WTC11 (cell line): ENCODE data around the gene AP5Z1. TPM values are rescaled to one million over a fixed set of nuclear protein-coding genes. Genes with fewer than 3 reads are reported as not detected.

ENCODE experiments used
- ATAC-seq: fragments of 200-7000 bp; cut with Tn5 transposase; 2 replicates; pipeline ENCODE4 v1.10.0; 2021; ENCODE audit warnings: mild to moderate bottlenecking, moderate library complexity
- CTCF ChIA-PET: fragments of 300-600 bp; sonication (Branson Sonifier 250); formaldehyde crosslinking; loops from one replicate; lab custom pipeline; 2021; ENCODE audit warnings: antibody characterized with exemption; lab: Charles Lee
- POLR2A ChIA-PET: fragments of 350-600 bp; sonication (Branson Sonifier 250); formaldehyde crosslinking; loops from one replicate; lab custom pipeline; 2021; ENCODE audit warnings: antibody characterized with exemption; lab: Charles Lee
- DNase-seq: peaks from one replicate; pipeline ENCODE4 v3.0.0; 2021; ENCODE audit warnings: low spot score
- H3K27ac Mint-ChIP-seq: 2 replicates; pipeline ENCODE4 v1.8.0; 2021; ENCODE audit warnings: mixed read lengths
- H3K27me3 Mint-ChIP-seq: 2 replicates; pipeline ENCODE4 v1.8.0; 2021; ENCODE audit warnings: low read depth, mild to moderate bottlenecking, moderate library complexity, mixed read lengths
- H3K36me3 Mint-ChIP-seq: 2 replicates; pipeline ENCODE4 v1.8.0; 2021; ENCODE audit warnings: mixed read lengths
- H3K4me1 Mint-ChIP-seq: 2 replicates; pipeline ENCODE4 v1.8.0; 2022; ENCODE audit warnings: mixed read lengths
- H3K4me3 Mint-ChIP-seq: 2 replicates; pipeline ENCODE4 v1.8.0; 2021; ENCODE audit warnings: mild to moderate bottlenecking, moderate library complexity, mixed read lengths
- H3K9me3 Mint-ChIP-seq: 2 replicates; pipeline ENCODE4 v1.8.0; 2021; ENCODE audit warnings: mixed read lengths
- AFF4 ChIP-seq: sonication (generic); formaldehyde crosslinking; IDR thresholded peaks from 2 replicates; pipeline ENCODE4 v1.8.1; 2023; ENCODE audit warnings: mild to moderate bottlenecking, missing genetic modification reagents, borderline replicate concordance
- CDX4 ChIP-seq: fragments of 250-450 bp; sonication (Bioruptor Pico); IDR thresholded peaks from 2 replicates; pipeline ENCODE4 v1.9.0; 2021; ENCODE audit warnings: moderate library complexity, mild to moderate bottlenecking, inconsistent platforms, borderline replicate concordance
- E2F5 ChIP-seq: sonication (generic); formaldehyde crosslinking; IDR thresholded peaks from 2 replicates; pipeline ENCODE4 v1.8.1; 2022; ENCODE audit warnings: mild to moderate bottlenecking, moderate library complexity, missing genetic modification reagents
- IRF2 ChIP-seq: sonication (generic); formaldehyde crosslinking; IDR thresholded peaks from 2 replicates; pipeline ENCODE4 v1.8.0; 2022; ENCODE audit warnings: low read depth, missing genetic modification reagents, borderline replicate concordance
- MXD4 ChIP-seq: fragments of 250-450 bp; sonication (Bioruptor Pico); IDR thresholded peaks from 2 replicates; pipeline ENCODE4 v1.8.0; 2021; ENCODE audit warnings: mild to moderate bottlenecking, moderate library complexity, borderline replicate concordance
- NFE2L1 ChIP-seq: sonication (generic); formaldehyde crosslinking; IDR thresholded peaks from 2 replicates; pipeline ENCODE4 v1.8.1; 2023; ENCODE audit warnings: missing genetic modification reagents
- PRRX2 ChIP-seq: fragments of 250-450 bp; sonication (Bioruptor Pico); IDR thresholded peaks from 2 replicates; pipeline ENCODE4 v1.8.0; 2021; ENCODE audit warnings: mild to moderate bottlenecking
- RORB ChIP-seq: fragments of 250-450 bp; sonication (Bioruptor Pico); IDR thresholded peaks from 2 replicates; pipeline ENCODE4 v1.9.0; 2021; ENCODE audit warnings: mild to moderate bottlenecking
- SMAD4 ChIP-seq: sonication (generic); formaldehyde crosslinking; IDR thresholded peaks from 2 replicates; pipeline ENCODE4 v1.8.0; 2022; ENCODE audit warnings: mild to moderate bottlenecking, missing genetic modification reagents
- TEAD4 ChIP-seq: sonication (generic); formaldehyde crosslinking; IDR thresholded peaks from 2 replicates; pipeline ENCODE4 v1.8.0; 2022; ENCODE audit warnings: mild to moderate bottlenecking, missing genetic modification reagents
- TP53 ChIP-seq: sonication (generic); formaldehyde crosslinking; IDR thresholded peaks from 2 replicates; pipeline ENCODE4 v1.8.1; 2023; ENCODE audit warnings: mild to moderate bottlenecking, missing genetic modification reagents
- ZNF396 ChIP-seq: fragments of 250-450 bp; sonication (Bioruptor Pico); IDR thresholded peaks from 2 replicates; pipeline ENCODE4 v1.8.0; 2021; ENCODE audit warnings: mild to moderate bottlenecking, moderate library complexity, borderline replicate concordance
- ZNF532 ChIP-seq: fragments of 250-450 bp; sonication (Bioruptor Pico); IDR thresholded peaks from 2 replicates; pipeline ENCODE4 v1.9.0; 2021; ENCODE audit warnings: mild to moderate bottlenecking, borderline replicate concordance
- total RNA-seq: library from RNA; stranded (reverse); gene quantifications from 3 replicates; pipeline ENCODE4 v1.2.3, GENCODE V29; 2021
- TF ChIP-seq, protein P1 (sequence below): sonication (generic); formaldehyde crosslinking; conservative IDR thresholded peaks from 2 replicates; pipeline ENCODE4 v1.8.1; 2022; ENCODE audit warnings: mild to moderate bottlenecking, missing genetic modification reagents
- TF ChIP-seq, protein P2 (sequence below): fragments of 250-450 bp; sonication (Bioruptor Pico); IDR thresholded peaks from 2 replicates; pipeline ENCODE4 v1.9.0; 2021; ENCODE audit warnings: mild to moderate bottlenecking
- TF ChIP-seq, protein P3 (sequence below): fragments of 200-600 bp; IDR thresholded peaks from 2 replicates; pipeline ENCODE4 v1.8.0; 2022; ENCODE audit warnings: antibody characterized with exemption

AP5Z1 gene
- total RNA-seq, 1 experiment from 2014 or later, result 29.4 TPM

DNA sequence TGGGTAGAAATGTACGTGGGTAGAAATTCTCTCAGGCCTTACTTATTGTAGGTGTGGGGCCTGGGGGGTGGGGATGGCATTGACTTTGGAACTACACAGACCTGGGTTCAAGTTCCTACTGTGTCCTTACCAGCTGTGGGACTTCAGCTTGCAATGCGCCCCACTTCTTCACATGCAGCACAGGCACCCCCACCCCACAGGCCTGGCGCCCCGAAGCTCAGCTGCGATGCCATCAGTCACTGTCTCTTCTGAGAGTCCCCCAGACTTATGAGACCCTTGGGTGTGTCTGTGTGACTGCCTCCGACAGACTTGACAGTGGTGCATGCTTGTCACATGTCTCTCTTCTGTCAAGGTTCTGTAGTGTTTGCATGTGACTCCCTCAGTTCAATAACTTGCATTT, 3.1 kb upstream of the AP5Z1 start (continued):
- no peak for TF ChIP-seq ZNF532 (CRISPR knock-in tag)
- TF ChIP-seq, protein P1, sequence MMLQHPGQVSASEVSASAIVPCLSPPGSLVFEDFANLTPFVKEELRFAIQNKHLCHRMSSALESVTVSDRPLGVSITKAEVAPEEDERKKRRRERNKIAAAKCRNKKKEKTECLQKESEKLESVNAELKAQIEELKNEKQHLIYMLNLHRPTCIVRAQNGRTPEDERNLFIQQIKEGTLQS (CRISPR knock-in tag), result no peak
- no peak for TF ChIP-seq CDX4 (CRISPR knock-in tag)
- no peak for TF ChIP-seq TP53

DNA sequence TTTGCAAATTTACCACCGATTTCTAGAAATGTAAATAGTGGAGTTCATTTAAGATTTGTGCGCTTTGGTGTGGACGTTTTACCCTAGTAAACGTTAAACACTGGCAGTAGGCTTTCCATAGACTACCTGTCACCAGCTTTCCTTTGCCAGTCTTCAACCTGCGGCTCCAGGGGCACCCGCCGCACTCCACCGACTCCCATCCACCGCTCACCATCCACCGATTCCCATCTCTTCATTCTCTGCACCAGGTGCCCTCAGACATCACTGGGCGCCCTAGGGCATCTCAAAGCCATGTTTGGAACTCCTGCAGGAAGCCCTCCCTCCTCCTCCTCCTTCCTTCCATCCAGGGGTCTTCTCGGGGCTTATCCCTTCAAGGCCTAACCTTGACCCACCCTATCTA, 1.4 kb upstream of the AP5Z1 start:
- ChIA-PET CTCF (interaction anchor here (0.6 to 2.6 kb wide), 2 partner anchors 18 kb away, joined by 4 to 75 read pairs; no protein-coding TSS in a partner anchor), POLR2A (no interaction called here)
- Mint-ChIP-seq H3K4me1 (peaks cover 16% of the 10 kb centered on the region), H3K27ac (peak overlapping the region; percentile 92), H3K27me3 (no peaks in the 10 kb centered on the region; the same call in 1 of the 2 replicates), H3K9me3 (no peaks in the 10 kb centered on the region), H3K36me3 (0 out of 2 replicates have a peak, but pooled peaks cover 3% of the 10 kb centered on the region), H3K4me3 (peak overlapping the region; percentile 96)
- TF ChIP-seq RORB (CRISPR knock-in tag), result no peak
- DNase-seq (no peak), ATAC-seq (no peak)

GRCh38 chr7:4774658-4775249, 669 bp upstream of the AP5Z1 start:
- peak overlapping the region; percentile 96 for H3K4me3 Mint-ChIP-seq
- CTCF ChIA-PET, result interaction anchor here (0.6 to 2.6 kb wide), 7 partner anchors 18 to 164 kb away, joined by 3 to 75 read pairs (median 7); partner anchors contain the start of gene RADIL
- DNase-seq, result no peak
- ATAC-seq, result no peak; the same call in 1 of the 2 replicates
- no peaks in the 10 kb centered on the region; the same call in 1 of the 2 replicates for H3K27me3 Mint-ChIP-seq
- H3K4me1 Mint-ChIP-seq, result peaks cover 16% of the 10 kb centered on the region
- peak overlapping the region; percentile 92 for H3K27ac Mint-ChIP-seq
- POLR2A ChIA-PET, result interaction anchor here (0.6 to 1.2 kb wide), 3 partner anchors 15 to 821 kb away, joined by 3 to 11 read pairs (median 3); no protein-coding TSS in a partner anchor
- no peaks in the 10 kb centered on the region for H3K9me3 Mint-ChIP-seq
- H3K36me3 Mint-ChIP-seq, result 0 out of 2 replicates have a peak, but pooled peaks cover 3% of the 10 kb centered on the region
- TF ChIP-seq CDX4 (CRISPR knock-in tag) (no peak), IRF2 (no peak), E2F5 (CRISPR knock-in tag) (no peak), SMAD4 (CRISPR knock-in tag) (no peak), MXD4 (CRISPR knock-in tag) (no peak), ZNF396 (CRISPR knock-in tag) (no peak), NFE2L1 (CRISPR knock-in tag) (no peak), AFF4 (CRISPR knock-in tag) (no peak), PRRX2 (CRISPR knock-in tag) (no peak), TEAD4 (CRISPR knock-in tag) (no peak)
- TF ChIP-seq, protein P2, sequence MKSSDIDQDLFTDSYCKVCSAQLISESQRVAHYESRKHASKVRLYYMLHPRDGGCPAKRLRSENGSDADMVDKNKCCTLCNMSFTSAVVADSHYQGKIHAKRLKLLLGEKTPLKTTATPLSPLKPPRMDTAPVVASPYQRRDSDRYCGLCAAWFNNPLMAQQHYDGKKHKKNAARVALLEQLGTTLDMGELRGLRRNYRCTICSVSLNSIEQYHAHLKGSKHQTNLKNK (CRISPR knock-in tag), result no peak
- TF ChIP-seq, protein P3, sequence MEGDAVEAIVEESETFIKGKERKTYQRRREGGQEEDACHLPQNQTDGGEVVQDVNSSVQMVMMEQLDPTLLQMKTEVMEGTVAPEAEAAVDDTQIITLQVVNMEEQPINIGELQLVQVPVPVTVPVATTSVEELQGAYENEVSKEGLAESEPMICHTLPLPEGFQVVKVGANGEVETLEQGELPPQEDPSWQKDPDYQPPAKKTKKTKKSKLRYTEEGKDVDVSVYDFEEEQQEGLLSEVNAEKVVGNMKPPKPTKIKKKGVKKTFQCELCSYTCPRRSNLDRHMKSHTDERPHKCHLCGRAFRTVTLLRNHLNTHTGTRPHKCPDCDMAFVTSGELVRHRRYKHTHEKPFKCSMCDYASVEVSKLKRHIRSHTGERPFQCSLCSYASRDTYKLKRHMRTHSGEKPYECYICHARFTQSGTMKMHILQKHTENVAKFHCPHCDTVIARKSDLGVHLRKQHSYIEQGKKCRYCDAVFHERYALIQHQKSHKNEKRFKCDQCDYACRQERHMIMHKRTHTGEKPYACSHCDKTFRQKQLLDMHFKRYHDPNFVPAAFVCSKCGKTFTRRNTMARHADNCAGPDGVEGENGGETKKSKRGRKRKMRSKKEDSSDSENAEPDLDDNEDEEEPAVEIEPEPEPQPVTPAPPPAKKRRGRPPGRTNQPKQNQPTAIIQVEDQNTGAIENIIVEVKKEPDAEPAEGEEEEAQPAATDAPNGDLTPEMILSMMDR, result no peak
